HG02642 (cell line): ENCODE data around the gene FYN.
A peak's percentile ranks its signal among the peaks of the same experiment; 100 is the strongest.

Experiments
- ATAC-seq: cut with Tn5 transposase; IDR thresholded peaks from one replicate; pipeline ENCODE4 v1.9.1; 2021; ENCODE audit warnings: mild to moderate bottlenecking; ENCODE audit not compliant: unreplicated experiment, poor library complexity

The FYN gene

GRCh38 chr6:111739257-111739696, 134.0 kb downstream of the FYN start:
- ATAC-seq, result no peak

DNA sequence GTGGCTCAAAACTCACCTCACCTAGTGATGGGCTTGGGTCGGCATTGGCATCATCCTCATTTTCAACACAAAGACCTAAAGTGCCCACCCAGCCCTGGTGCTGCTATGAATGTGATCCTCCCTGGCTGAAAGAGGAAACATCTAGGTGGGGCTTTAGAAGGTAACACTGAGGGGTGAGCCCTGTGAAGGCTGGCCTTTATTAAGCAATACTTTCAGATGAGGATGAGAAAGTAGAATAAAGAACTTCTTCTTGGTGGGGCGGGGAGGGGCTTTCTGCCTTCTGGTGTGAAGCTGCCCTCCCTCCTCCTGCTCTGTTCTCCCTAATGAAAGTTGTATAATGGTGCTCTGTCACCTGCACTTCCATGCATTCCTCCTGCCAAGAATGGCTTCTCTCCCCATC, 134.6 kb downstream of the FYN start:
- no peak for ATAC-seq

- ATAC-seq, result no peak
These were observed 135.1 kb downstream of the FYN start for GRCh38 chr6:111738156-111738555.

DNA sequence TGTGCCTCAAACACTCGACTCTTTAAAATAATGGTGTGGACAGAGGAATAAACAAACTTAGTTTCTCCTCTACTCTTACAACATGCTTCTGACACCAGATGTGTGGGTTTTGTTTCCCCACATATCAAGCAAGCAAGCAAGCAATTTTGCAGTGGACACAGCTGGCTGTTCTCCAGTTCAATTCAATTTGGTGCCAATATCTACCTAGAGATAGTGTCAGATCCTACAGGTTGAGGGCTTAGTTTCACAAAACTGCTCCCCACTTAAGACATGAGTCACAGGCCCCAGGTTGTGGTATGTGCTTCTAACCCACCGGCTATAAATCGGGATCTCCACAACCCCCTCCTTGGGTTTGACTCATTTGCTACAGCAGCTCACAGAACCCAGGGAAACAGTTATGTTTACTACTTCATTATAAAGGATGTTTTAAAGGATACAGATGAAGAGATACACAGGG, 136.2 kb downstream of the FYN start:
- ATAC-seq, result no peak

GRCh38 chr6:111736005-111736608, 137.1 kb downstream of the FYN start:
- no peak for ATAC-seq

DNA sequence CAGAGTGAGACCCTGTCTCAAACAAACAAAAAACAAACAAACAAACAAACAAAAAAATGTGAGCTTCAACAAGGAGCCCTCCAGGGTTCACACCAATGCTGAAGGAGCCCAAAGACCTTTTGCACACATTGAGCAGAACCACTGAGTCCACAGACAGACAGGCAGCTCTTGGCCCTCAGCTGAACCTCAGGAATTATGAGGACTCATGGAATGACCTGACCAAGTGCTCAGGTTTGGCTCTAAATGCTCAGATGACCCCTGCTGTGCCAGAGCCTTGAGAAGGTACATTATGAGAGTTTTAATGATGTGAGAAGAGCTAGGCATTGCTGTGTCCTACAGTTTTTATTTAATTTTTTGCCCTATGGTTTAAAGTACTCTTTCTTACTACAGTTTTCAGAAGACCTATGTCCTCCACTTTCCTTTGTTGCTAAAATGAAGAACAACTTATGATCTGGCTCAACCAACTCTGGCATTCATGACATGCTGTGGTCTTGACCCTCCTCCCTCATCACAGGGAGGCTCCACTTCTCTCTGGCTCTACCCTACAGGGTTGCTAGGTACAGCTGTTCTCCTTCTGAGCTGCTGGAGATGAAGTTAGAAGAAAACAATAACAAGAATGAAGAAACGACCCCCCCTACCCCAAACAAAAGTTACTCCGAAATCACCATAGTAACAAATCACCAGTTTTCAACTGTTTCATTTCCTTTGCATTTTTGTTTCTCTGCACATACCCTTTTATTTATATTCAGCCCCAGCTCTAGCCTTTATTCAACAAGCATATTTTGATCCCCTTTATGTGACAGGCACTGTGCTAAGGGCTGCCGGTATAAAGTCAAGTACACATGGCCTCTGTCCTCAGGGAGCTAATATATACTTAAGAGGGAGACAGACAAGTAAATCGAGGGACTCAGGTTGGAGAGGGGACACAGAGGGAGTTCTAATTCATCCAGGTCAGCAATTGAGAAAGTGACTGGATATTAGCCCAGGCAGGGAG, 138.9 kb downstream of the FYN start:
- ATAC-seq, result no peak

- no peak for ATAC-seq
These were observed 140.9 kb downstream of the FYN start for GRCh38 chr6:111732390-111732789.

DNA sequence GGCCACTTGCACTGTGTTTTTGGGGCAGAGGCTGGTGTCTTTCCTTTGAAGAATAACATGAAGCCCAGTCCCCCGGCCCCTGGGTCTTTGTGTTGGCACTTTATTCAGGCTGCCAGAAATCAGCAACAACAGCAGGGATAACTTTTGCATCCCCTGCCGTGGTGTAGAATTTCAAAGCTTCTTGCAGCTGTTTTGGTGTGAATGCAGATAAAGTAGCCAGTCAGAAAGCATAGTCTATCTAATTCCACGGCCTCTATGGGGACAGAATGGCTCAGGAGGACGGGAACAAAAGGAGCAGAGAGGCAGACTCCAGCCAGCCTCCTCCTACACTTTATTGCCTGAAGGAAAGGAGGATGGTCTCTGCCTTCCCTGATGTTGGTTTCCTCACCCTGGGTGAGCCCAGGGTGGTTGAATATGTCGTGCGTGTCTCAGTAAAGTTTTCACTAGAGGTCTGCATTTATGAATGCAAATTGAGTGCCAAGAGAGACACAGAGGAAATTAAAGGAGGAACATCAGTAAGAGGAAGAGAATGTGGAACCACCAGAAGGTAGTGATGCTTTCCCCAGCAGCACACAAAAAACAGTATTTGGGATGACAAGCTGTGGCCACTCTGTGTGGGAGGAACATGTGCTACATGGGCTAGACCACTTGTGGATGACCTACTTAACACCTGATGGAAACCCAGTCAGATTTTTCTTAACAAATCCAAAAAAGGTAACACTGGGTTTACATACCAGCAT, 141.6 kb downstream of the FYN start:
- ATAC-seq, result no peak

- ATAC-seq, result no peak
These were observed 142.4 kb downstream of the FYN start for GRCh38 chr6:111730864-111731263.

DNA sequence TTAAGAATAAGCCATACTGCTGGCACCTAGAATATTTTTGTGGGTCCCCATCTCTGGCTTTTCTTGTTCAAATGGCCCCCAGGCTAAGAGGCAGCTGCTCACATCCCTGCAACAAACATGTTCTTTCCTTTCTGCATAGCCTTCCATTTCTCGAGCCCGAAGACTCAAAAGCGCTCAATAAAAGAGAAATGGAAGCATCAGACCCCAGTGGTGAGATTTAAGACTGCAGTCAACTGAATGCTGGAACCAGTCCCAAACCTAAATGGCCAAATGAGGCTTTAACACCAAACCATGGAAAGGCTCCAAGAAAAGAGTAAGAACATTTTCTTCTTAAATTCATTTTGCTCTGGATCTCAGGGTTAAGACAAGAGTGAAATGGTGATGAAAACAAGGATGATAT, 145.4 kb downstream of the FYN start:
- no peak for ATAC-seq

DNA sequence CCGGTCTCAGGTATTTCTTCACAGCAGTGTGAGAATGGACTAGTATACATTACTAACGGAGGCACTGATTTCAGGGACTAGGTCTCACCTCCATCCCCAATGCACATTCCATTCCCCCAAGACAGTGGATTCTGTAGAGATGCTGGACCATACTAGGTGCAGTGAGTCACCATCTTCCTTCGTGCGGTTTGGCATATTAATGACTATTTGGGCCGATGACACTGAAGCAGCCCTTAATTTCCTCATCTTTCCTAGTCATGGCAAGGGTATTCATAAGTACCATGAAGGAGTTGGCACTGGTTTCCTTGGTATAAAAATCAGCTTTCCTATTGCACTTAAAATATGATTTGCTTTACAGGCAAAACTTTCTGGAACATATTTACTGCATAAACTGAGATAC, 146.2 kb downstream of the FYN start:
- ATAC-seq, result no peak

- no peak for ATAC-seq
These were observed 147.7 kb downstream of the FYN start for GRCh38 chr6:111725446-111726112.

DNA sequence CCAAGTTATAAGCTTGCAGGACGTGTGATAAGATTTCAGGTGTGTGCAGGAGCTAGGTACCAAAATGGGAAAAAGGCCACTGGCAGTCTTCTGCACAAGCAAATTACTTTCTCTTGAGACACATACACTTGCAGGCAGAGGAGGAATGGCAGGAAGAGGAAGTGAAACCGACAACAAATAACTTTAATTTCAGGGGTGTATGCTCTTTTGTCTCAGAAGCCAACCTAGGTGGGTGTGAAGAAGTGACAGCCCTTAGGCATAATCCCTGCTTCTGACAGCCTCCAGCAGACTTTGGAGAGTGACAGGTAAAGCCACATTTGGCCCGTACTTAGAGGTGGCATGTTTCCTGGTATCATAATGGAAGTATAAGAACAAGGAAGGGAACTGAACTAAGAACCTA, 148.7 kb downstream of the FYN start:
- peak; percentile 97 for ATAC-seq

DNA sequence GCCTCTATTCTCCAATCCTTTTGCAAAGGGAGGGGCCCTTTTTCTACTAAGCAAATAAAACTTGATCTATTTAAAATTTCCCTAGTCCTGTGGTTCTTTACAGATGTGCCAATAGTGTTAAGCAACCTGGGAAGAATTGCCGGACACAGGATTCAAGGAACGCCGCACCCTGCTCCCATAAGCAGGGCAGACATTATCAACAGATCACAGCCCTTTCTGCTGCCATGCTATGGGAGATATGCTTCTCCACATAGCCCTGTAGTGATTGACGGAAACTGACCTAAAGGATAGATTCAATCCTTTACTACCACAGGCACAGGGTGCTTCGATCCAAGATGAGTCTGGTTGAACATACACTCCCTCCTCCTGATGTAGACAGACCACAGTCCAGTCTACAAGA, 149.2 kb downstream of the FYN start:
- peak; percentile 33 for ATAC-seq

DNA sequence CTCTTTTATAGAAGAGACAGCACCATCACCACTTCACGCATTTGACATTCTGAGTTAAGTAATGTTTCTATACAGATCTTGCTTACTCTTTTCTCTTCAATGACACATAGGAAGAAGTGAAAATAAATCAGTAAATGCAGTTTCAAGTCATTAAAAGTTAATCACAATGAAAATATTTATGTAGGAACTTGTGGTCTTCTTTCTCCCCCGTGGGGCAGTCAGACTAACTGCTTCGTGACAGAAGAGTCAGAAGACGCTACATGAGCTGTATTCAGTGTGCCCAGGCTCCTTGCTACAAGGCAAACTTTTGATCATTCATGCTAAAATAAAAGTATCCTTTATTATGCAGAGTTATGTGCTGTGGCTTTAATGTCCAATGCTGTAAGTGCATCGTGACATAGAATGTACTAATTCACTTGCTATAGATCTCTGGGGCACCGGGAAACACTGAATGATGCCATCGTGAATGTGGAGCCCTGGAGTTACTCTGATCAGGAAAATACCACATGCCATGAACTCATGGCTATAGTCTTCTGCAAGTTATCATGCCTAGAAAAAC, 149.8 kb downstream of the FYN start:
- ATAC-seq, result no peak

DNA sequence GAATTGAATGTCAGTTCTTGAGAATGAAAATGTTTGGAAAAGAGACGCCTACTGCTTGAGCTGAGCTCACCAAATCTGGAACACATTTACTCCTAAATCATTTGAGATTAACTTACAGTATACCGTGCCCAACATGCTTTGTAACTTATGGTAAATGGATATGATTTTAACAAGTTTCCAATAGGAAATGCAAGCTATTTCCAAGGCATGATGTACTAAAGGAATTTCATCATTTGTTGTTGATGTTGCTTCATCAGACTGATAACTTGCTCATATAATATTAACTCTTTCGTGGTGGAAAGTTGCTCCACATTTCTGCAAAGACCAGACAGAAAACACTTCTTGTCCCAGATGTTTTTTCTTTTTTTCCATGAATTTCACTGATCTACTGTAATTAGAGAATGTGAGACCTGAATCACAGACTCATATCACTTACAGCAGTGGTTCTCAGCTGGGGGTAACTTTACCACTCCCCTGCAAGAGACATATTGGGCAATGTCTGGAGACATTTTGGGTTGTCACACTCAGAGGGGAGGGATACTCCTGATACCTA, 151.0 kb downstream of the FYN start:
- no peak for ATAC-seq

DNA sequence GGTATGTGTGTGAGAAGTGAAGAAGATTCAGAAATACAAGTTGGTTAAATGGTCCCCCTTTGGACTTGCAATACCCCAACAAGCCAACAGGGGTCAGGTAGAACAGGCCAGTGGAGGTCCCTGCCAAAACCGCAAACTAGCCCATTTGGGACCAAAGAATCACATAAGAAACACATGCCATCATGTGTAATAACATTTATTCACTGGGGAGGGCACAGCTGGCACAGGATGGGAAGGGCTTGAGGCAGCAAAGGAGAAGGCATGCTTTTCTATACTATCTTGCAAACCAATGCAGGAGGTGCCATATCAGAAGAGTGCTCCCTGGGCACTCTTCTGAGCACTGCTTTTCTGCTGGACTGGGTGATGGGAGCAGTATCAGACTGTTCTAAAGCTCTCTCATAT, 151.5 kb downstream of the FYN start:
- no peak for ATAC-seq

DNA sequence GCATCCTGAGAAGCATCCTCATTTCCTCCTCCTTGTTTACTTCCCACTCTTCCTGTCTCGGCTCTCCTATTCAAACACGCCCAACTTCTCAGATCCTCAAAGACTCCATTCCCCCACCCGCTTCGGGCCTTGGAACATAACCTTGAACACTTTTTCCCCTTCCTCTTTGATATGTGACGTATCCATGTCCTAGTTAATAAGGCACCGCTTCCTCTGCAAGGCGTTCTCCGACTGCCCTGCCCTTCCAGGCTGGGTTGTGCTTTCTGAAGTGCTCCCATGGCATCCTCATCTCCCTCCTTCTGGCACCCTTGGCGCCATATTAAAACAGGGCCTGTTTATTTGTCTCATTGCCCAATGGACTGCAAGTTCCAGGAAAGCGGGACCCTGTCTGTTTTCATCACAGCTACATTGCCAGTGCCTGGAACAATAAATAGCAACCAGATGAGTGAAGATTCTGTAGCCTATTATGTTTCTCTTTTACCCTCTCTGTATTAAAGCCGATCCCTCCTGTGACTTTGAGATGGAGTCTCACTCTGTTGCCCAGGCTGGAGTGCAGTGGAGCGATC, 152.2 kb downstream of the FYN start:
- ATAC-seq, result no peak

DNA sequence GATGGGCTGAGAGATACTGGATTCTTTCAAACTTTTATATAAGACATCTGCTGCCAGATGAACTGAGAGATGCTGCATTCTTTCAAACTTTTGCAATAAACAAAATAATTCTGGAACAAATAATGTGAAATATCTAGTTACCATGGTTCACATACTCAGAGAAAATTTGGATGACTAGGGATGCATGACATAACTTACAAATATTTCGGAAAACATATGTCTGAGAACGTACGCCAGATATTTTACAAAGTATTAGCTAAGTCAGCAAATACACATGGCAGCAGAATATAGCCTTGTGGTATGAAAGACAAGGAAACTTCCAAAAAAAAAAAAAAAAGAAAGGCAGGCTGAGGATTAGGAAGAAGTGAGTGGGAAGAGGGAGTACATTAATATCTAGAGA, 154.3 kb downstream of the FYN start:
- ATAC-seq, result no peak
